Measurements from ENCODE around the gene GALNT18.

Gene GALNT18

DNA sequence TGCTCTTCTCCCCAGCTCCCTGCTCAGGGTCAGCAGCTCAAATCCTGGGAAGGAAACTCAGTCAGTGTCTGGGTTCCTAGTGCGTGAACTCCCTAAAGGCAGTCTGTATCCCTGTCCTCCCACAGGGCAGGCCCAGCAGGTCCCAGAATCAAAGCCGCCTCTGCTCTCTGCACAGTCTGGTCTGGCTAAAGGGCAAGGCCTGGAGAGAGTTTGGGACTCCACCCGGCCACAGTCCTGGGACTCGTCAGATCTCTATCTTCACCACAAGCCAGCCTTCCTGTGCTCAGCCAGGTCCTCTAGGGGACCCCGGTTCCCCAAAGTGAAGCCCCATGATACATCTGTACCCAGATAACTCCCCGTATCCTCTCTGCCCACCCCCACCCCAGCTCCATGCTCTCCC is 212.6 kb downstream of the GALNT18 start:
- DNase-seq (ENCODE audit: low read depth in 2 of 2), result no peak

- no peak for DNase-seq (ENCODE audit: low read depth in 2 of 2)
Measured at GRCh38 chr11:11408436-11409221, 213.2 kb downstream of the GALNT18 start.

DNA sequence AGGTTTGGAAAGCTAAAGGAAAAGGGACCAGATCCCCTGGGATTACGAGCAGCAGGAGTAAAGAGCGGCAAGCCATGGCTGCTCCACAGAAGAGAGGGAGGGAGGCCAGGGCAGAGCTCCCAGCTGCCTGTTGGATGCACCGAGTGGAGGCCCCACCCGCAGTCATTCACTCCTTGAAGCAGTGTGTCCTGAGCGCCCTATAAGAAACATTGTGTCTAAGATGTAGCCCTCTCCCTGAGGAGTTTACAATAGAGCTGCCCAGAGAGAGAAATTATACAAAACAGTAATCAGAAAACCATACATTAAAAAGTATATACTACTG is 214.1 kb downstream of the GALNT18 start:
- DNase-seq (ENCODE audit: low read depth in 2 of 2), result no peak

DNA sequence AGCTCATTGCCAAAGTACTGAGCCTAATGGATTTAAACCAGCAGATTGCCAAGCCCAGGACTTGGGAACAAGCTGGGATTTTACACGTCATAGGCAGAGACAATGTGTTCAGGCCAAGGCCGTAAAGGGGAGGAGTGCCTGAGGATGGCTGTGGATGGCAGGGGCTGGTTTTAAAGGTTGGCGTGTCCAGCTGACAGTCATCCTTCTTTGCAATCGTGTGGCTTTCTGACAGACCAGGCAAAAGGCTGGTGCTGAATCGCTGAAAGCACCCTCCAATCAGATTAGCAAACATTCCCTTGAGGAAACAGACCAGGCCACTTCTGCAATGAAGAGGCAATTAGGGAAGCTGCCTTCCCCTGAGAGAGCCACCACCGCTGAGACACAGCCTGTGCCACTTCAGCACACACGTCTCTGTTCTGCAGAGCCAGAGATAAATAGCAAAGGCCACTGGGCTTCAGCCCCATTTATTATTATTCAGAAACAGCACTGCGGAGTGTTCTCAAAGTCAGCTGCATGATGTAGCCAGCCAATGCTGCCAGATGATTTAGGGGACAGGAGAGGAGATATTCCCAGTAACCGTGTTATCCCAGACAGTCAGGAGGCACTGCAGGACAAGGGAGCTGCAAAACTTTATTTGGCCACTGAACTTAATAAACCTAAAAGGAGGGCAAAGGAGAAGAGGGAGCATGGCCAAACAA is 214.6 kb downstream of the GALNT18 start:
- no peak for DNase-seq (ENCODE audit: low read depth in 2 of 2)

DNA sequence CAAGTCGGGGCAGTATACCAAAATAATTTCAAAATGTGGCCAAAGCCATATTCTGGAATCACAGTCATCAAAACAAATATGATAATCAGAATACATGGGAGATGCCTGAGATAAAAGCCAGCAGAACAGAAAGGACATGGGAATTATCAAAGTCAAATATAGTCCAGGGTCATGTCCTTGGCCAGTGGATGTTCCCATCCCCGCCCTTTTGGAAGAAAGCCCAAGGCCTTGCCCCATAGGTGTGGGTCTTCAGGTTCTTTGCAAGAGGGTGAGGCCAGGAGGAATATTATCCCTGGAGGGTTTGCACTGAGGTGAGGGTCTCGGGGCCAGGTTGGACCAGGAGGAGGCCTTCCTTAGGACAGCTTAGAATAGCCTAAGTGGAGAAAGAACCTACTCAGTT is 215.2 kb downstream of the GALNT18 start:
- DNase-seq (ENCODE audit: low read depth in 2 of 2), result no peak

- DNase-seq (ENCODE audit: low read depth in 2 of 2), result no peak
Measured at GRCh38 chr11:11403763-11404725, 217.8 kb downstream of the GALNT18 start.

- DNase-seq (ENCODE audit: low read depth in 2 of 2), result no peak
Measured at GRCh38 chr11:11401960-11402535, 219.8 kb downstream of the GALNT18 start.

DNA sequence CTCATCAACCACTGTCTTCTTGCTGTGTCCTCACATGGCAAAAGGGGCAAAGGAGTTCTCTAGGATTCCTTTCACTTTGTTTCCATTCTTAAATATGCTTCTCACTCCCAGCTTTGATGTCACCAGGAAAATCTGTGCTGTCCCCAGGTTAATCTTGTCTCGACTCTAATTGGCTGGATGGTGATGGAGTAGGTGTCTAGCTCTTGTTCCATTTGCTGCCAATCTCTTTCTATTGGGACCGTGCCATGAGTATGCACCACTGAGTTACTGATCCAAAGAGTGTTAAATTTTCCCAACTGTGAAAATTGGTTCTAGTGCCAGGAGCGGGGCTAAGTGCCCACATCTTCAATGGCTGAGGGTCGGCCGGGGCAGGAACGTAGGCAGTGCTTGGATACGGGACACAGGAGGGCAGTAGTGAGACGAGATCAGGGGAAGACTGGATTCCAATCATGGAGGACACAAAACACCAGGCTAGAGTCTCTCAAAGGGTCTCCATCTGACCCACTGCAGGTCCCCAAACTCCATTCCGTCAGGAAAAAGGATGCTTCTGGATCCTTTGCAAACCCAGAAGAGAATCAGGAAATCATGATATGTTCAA is 221.1 kb downstream of the GALNT18 start:
- no peak for DNase-seq (ENCODE audit: low read depth in 2 of 2)

GRCh38 chr11:11400121-11400520 is 221.7 kb downstream of the GALNT18 start:
- no peak for DNase-seq (ENCODE audit: low read depth in 2 of 2)

- DNase-seq (ENCODE audit: low read depth in 2 of 2), result no peak
Measured at GRCh38 chr11:11397781-11398180, 224.0 kb downstream of the GALNT18 start.

GRCh38 chr11:11397036-11397415 is 224.8 kb downstream of the GALNT18 start:
- DNase-seq (ENCODE audit: low read depth in 2 of 2), result no peak

DNA sequence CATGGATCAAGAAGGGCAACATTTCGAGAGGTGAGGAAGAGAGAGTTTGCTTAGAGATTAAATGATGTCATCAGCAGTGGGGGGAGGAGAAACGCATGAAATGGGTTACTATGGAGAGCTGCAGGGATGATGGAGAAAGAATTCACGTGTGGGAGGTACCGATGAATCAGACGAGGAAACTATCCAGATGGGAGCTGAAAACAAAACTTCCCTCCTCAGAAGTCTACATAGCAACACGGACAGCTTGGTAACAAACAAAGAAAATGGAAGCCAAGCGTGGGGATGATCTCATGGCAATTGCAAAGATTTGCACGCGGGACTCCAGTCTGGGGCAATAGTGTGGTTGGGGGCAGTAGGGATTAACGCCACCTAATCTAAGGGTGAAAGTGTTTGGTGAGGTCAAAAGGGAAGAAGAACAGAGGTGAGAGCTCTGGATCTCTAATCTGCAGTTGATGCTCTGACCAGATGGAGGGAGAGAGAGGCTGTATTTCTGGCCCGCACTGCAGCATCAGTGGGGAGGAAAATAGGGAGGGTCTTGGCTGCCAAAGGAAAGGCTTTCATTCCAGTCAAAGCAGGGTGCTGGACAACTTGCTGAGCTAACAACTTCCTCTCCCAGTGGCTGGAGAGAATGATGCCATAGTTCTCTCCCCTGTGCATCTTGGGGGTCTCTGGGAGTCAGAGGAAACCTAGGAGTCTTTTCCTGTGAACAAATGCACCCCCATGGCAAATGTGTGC is 225.3 kb downstream of the GALNT18 start:
- no peak for DNase-seq (ENCODE audit: low read depth in 2 of 2)

- no peak for DNase-seq (ENCODE audit: low read depth in 2 of 2)
Measured at GRCh38 chr11:11395126-11395525, 226.7 kb downstream of the GALNT18 start.

- no peak for DNase-seq (ENCODE audit: low read depth in 2 of 2)
Measured at GRCh38 chr11:11394241-11394640, 227.6 kb downstream of the GALNT18 start.

- no peak for DNase-seq (ENCODE audit: low read depth in 2 of 2)
Measured at GRCh38 chr11:11391796-11392463, 229.9 kb downstream of the GALNT18 start.

DNA sequence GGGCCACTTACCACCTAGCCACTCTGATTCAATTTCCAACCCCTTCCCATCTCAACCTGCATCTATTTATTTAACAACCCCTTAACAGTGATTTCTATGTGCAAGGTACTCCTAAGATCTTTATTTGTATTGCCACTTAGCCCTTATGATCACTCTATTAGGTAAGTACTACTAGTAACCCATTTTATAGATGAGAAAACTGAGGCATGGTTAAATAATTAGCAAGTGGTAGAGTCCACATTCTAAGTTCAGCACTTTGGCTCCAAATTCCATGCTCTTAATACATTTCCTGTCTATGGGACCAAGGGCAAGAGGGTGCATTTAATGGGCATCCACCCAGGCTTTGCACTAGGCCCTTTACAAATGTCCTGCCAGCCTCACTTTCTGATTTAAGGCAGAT is 230.6 kb downstream of the GALNT18 start:
- DNase-seq (ENCODE audit: low read depth in 2 of 2), result no peak

DNA sequence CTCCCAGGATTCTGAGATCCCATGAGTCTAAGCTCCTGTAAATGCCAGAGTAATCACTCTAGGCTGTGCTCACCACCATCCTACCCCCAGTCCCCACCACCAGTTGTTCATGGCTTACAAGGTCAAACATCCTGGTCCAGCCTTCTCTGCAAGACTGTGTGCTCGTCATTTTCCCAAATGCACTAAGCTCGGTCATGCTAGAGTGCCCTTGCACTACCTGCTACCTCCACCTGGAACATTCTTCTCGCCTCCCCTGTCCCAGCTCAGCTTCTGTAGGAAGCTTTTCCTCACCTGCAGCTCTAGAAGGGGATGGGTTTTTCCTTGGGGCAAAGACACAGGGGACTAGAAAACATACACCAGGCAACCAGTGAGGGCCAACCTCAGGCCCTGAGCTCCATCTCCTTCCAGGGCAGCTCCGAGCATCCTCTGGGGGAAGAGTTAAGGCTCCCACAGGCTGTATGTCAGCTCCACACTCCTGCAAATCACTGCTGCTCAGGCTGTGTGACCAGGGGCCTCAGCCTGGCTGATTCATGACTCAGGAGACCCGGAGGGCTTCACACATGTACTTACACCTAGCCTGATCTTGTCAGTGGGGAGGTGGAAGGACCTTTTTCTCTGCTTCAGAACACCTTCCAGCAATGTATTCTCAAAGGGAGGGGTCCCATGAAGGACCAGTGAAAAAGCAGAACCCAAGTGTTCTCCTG is 231.6 kb downstream of the GALNT18 start:
- DNase-seq (ENCODE audit: low read depth in 2 of 2), result no peak

DNA sequence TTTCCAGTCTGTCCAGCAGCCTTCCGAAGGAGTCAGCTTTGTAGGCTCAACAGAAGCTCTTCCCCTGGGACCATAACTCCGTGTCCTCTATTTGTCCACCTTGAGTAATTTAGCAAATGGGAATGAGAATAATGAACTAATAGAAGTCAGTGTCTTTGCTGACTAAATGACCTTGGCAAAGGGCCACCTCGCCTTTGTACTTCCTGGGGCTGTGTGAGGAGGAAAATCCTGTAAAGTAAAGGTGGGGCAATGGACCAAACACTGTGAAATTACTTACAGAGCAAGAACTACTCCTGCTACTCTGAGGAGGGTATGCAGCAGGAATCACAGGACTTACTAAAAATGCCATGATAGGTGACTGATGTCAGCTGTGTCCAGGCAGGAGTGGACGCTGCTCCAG is 232.6 kb downstream of the GALNT18 start:
- no peak for DNase-seq (ENCODE audit: low read depth in 2 of 2)

DNA sequence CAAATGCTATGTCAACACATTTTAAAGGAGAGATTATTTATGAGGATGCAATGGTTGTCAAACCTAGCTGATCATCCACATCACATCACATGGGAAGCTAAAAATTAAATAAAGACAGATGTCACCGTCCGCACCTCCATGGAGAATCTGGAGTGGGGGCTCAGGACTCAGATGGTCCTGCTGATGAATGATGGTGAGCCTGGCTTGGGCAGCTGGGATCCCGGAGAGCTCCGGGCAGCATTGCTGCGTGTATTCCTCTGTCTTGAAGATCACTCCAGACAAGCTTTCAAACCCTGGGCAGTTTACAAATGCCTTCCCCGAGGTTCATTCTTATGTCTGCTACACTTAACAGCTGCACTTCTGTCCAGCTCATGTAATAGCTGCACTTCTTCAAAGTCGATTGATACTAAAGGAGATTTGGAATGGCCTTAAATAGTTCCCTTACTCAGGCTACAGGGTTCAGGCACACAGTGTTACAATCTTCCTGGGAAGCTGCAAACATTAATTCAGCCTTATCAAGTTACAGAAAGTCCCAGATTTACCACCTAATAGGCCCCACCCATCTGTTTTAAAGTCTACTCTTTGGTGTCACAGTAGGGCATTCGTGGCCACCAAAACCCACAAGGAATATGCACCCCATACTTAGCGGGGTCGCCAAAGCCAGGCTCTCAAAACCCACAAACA is 234.0 kb downstream of the GALNT18 start:
- DNase-seq (ENCODE audit: low read depth in 2 of 2), result no peak

Data from stimulated activated CD8-positive, alpha-beta memory T cell treated with anti-CD3 and anti-CD28 coated beads, Interleukin-2, amount 100 ng/mL, for 48 hours (primary cell).